ENCODE results near the gene PET100. TPM values are rescaled to one million over a fixed set of nuclear protein-coding genes. Genes with fewer than 3 reads are reported as not detected.

The PET100 gene
- total RNA-seq, 1 donor: 7.1 TPM

DNA sequence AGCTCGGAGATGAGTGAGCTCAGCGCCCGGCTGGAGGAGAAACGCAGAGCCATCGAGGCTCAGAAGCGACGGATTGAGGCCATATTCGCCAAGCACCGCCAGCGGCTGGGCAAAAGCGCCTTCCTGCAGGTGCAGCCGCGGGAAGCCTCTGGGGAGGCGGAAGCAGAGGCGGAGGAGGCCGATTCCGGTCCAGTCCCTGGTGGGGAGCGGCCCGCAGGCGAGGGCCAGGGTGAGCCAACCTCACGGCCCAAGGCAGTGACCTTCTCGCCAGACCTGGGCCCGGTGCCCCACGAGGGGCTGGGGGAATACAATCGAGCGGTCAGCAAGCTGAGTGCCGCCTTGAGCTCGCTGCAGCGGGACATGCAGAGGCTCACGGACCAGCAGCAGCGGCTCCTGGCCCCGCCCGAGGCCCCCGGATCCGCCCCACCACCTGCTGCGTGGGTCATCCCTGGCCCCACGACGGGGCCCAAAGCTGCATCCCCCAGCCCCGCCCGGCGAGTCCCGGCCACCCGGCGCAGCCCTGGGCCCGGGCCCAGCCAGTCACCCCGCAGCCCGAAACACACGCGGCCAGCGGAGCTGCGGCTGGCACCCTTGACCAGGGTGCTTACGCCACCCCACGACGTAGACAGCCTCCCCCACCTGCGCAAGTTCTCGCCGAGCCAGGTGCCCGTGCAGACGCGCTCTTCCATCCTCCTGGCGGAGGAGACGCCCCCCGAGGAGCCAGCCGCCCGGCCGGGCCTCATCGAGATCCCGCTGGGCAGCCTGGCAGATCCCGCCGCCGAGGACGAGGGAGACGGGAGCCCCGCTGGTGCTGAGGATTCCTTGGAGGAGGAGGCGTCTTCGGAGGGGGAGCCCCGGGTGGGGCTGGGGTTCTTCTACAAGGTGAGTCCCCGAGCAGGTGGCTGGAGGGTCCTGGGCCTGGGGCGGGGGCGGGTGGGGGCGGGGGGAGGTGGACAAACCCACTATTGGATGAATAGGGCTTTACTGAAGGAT, 17.0 kb upstream of the PET100 start:
- DNase-seq (ENCODE audit: low read depth): no peak
- no peak overlapping the region for H3K4me3 ChIP-seq (ENCODE audit: low read depth, low read length)
- TF ChIP-seq, protein P1, sequence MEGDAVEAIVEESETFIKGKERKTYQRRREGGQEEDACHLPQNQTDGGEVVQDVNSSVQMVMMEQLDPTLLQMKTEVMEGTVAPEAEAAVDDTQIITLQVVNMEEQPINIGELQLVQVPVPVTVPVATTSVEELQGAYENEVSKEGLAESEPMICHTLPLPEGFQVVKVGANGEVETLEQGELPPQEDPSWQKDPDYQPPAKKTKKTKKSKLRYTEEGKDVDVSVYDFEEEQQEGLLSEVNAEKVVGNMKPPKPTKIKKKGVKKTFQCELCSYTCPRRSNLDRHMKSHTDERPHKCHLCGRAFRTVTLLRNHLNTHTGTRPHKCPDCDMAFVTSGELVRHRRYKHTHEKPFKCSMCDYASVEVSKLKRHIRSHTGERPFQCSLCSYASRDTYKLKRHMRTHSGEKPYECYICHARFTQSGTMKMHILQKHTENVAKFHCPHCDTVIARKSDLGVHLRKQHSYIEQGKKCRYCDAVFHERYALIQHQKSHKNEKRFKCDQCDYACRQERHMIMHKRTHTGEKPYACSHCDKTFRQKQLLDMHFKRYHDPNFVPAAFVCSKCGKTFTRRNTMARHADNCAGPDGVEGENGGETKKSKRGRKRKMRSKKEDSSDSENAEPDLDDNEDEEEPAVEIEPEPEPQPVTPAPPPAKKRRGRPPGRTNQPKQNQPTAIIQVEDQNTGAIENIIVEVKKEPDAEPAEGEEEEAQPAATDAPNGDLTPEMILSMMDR (IDR thresholded peaks at IDR 0.05; ENCODE audit: insufficient read depth, low read length): no peak

DNA sequence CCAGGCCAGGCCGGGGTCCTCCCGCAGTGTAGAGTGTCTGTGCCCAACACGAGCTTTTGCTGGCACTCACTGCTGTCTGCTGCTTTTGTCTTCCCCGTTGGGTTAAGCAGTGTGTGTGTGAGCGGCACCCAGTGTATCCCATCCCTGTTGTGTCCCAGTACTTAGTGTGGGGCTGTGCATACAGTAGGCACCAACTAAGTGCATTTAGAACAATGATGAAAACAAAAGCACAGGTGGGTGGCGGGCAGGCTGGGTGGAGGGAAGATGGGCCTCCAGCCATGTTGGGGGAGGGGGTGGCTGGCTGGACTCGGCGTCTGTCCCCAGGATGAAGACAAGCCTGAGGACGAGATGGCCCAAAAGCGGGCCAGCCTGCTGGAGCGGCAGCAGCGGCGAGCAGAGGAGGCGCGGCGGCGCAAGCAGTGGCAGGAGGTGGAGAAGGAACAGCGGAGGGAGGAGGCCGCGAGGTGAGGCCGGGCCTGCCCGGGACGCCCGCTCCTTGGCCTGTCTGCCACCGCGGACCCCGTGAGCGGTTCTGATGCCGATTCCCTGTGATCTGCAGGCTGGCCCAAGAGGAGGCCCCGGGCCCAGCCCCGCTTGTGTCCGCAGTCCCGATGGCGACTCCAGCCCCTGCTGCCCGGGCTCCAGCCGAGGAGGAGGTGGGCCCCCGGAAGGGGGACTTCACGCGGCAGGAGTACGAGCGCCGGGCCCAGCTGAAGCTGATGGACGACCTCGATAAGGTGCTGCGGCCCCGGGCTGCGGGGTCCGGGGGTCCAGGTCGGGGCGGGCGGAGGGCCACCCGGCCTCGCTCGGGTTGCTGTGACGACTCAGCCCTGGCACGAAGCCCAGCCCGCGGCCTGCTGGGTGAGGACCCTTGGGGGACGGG, 14.5 kb upstream of the PET100 start:
- DNase-seq (ENCODE audit: low read depth): no peak
- H3K4me3 ChIP-seq (ENCODE audit: low read depth, low read length): no peak overlapping the region
- TF ChIP-seq, protein P1 (IDR thresholded peaks at IDR 0.05; ENCODE audit: insufficient read depth, low read length): no peak

DNA sequence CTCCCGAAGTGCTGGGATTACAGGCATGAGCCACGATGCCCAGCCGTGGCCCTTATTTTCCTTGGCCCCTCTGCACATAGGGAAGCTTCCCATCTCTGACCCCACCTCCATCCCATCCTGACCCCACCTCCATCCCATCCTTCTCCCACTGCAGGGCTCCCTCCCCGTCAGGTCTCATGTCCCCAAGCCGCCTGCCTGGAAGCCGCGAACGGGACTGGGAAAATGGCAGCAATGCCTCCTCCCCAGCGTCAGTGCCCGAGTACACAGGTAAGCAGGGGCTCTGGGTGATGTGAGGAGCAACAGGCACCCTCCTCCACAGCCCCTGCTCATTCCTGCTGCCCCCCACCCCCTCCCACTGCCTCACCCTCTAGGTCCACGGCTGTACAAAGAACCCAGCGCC, 12.4 kb upstream of the PET100 start:
- TF ChIP-seq, protein P1 (IDR thresholded peaks at IDR 0.05; ENCODE audit: insufficient read depth, low read length): no peak
- no peak for DNase-seq (ENCODE audit: low read depth)
- H3K4me3 ChIP-seq (ENCODE audit: low read depth, low read length): no peak overlapping the region

DNA sequence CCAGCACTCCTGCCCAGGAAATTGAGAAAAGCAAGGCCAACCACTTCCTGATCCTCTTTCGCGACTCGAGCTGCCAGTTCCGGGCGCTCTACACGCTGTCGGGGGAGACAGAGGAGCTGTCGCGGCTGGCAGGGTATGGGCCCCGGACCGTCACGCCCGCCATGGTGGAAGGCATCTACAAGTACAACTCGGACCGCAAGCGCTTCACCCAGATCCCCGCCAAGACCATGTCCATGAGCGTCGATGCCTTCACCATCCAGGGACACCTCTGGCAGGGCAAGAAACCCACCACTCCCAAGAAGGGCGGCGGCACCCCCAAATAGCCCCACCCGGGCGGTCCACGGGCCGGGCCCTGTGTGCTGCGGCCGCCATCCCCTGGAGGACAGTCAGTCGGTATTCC, 11.9 kb upstream of the PET100 start:
- no peak overlapping the region for H3K4me3 ChIP-seq (ENCODE audit: low read depth, low read length)
- no peak for DNase-seq (ENCODE audit: low read depth)
- TF ChIP-seq, protein P1 (IDR thresholded peaks at IDR 0.05; ENCODE audit: insufficient read depth, low read length): no peak

DNA sequence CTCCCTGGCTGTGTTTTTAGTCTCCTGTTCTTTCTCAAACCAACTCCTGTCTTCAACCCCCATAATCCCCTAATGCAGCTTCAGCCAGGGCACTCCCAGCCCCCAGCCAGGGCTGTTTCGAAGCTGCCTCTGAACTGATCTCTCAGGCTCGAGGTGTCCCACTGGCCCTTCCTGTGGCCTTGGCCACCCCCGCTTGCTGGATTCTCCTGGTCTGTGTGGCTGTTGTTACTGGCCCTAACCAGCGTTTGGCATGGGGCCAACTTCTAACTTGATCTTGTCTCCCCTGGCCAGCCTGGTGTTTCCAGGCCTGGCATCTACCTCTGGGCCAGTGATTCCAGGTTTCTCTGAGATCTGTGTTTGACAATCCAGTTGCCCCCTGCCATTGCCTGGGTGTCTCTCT, 11.2 kb upstream of the PET100 start:
- TF ChIP-seq, protein P1 (IDR thresholded peaks at IDR 0.05; ENCODE audit: insufficient read depth, low read length): no peak
- H3K4me3 ChIP-seq (ENCODE audit: low read depth, low read length): no peak overlapping the region
- peak; percentile 8 for DNase-seq (ENCODE audit: low read depth)

DNA sequence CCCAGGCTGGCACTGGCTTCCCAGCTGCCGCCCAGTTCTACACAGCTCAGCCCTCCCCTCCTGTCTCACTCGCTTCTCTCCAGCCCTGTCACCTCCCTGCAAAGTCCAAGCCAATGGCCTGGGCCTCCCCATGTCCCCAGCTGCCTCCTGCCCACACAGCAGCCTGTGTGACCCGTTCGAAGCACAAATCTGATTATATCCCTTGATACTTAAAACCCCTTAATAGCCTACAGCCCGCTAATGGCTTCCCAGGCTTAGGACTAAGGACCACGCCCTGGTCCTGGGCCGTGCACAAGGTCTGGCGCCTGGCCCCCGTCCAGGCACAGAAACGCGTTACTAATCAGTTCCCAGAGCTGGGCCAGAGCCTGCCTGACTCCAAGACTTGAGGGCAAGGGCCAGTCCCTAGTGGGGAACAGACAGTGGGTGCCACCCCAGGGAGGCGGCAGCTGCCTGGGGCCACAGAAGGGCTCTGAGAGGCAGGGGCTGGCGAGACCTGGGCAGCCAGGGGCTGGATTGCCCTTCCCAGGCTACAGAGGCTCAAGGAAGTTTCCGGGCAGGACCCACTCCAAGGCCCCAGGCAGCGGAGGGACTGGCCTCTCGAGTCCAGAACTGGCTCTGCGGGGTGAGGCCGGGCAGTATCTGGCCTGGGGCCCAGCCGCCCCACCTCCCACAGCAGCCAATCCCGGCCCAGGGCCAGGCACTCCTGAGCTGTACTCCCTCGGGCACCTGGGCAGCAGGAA, 10.7 kb upstream of the PET100 start:
- TF ChIP-seq, protein P1 (IDR thresholded peaks at IDR 0.05; ENCODE audit: insufficient read depth, low read length): no peak
- DNase-seq (ENCODE audit: low read depth): peak; percentile 5
- H3K4me3 ChIP-seq (ENCODE audit: low read depth, low read length): no peak overlapping the region
